ENCODE data around the gene SCT.
"Not testable (repeated sequence)": the region's sequence is repeated elsewhere in the genome, so short reads cannot be mapped to it uniquely, and the experiment has no call there.

Gene SCT

DNA sequence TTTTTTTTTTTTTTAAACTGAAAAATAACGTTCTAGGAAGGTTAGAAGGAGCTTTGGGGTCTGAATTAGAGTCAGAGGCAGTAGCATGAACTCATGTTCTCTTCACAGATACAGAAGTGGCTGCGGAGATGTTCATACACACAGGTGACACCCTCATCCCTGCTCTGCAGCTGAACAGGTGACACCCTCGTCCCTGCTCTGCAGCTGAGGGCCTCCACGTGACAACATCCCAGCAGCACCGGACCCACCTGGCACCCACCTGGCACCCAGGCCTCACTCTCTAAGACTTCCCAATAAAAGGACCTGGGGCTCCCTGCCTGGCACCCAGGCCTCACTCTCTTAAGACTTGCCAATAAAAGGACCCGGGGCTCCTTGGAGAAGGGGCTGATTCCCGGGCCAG is 29.9 kb upstream of the SCT start:
- Histone ChIP-seq H3K27me3 (ENCODE audit: control insufficient read depth, insufficient read depth, low read length) (no peaks in the 10 kb centered on the region), H3K9ac (ENCODE audit: low read length) (no peak overlapping the region), H3K36me3 (ENCODE audit: control insufficient read depth, low read depth, low read length) (peaks cover 9% of the 10 kb centered on the region), H3K4me3 (ENCODE audit: low read length) (no peak overlapping the region), H3K4me1 (ENCODE audit: control insufficient read depth, low read depth, low read length) (no peaks in the 10 kb centered on the region), H3K9me3 (ENCODE audit: control insufficient read depth, low read depth, low read length) (no peaks in the 10 kb centered on the region), H3K27ac (ENCODE audit: low read length) (no peak overlapping the region)

- H3K4me3 ChIP-seq (ENCODE audit: low read length): no peak overlapping the region
- H3K4me1 ChIP-seq (ENCODE audit: control insufficient read depth, low read depth, low read length): no peaks in the 10 kb centered on the region
- H3K9ac ChIP-seq (ENCODE audit: low read length): no peak overlapping the region
- H3K9me3 ChIP-seq (ENCODE audit: control insufficient read depth, low read depth, low read length): no peaks in the 10 kb centered on the region
- no peak overlapping the region for H3K27ac ChIP-seq (ENCODE audit: low read length)
- H3K27me3 ChIP-seq (ENCODE audit: control insufficient read depth, insufficient read depth, low read length): no peaks in the 10 kb centered on the region
- H3K36me3 ChIP-seq (ENCODE audit: control insufficient read depth, low read depth, low read length): peaks cover 9% of the 10 kb centered on the region
Measured at GRCh38 chr11:656426-656825, 29.4 kb upstream of the SCT start.

- Histone ChIP-seq H3K9me3 (ENCODE audit: control insufficient read depth, low read depth, low read length) (no peaks in the 10 kb centered on the region), H3K36me3 (ENCODE audit: control insufficient read depth, low read depth, low read length) (peaks cover 13% of the 10 kb centered on the region), H3K9ac (ENCODE audit: low read length) (no peak overlapping the region), H3K4me1 (ENCODE audit: control insufficient read depth, low read depth, low read length) (no peaks in the 10 kb centered on the region), H3K27ac (ENCODE audit: low read length) (no peak overlapping the region), H3K27me3 (ENCODE audit: control insufficient read depth, insufficient read depth, low read length) (no peaks in the 10 kb centered on the region), H3K4me3 (ENCODE audit: low read length) (no peak overlapping the region)
Measured at GRCh38 chr11:655036-655726, 28.2 kb upstream of the SCT start.

DNA sequence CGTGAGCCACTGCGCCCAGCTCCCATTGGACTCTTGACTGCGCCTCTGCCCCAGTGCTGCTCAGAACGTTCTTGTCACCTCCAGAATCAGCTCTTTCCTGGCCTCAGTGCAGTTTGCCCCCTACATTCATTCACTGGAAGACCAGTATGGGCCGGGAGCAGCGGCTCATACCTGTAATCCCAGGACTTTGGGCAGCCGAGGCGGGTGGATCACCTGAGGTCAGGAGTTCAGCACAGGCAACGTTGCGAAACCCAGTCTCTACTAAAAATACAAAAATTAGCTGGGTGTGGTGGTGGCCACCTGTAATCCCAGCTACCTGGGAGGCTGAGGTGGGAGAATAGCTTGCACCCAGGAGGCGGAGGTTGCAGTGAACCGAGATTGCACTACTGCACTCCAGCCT is 27.5 kb upstream of the SCT start:
- not testable (repeated sequence) for H3K27me3 ChIP-seq (ENCODE audit: control insufficient read depth, insufficient read depth, low read length); H3K9ac ChIP-seq (ENCODE audit: low read length); H3K4me1 ChIP-seq (ENCODE audit: control insufficient read depth, low read depth, low read length); H3K27ac ChIP-seq (ENCODE audit: low read length); H3K9me3 ChIP-seq (ENCODE audit: control insufficient read depth, low read depth, low read length); H3K4me3 ChIP-seq (ENCODE audit: low read length)
- peaks cover 13% of the 10 kb centered on the region for H3K36me3 ChIP-seq (ENCODE audit: control insufficient read depth, low read depth, low read length)

- H3K36me3 ChIP-seq (ENCODE audit: control insufficient read depth, low read depth, low read length): peaks cover 13% of the 10 kb centered on the region
- H3K4me3 ChIP-seq (ENCODE audit: low read length): no peak overlapping the region
- H3K4me1 ChIP-seq (ENCODE audit: control insufficient read depth, low read depth, low read length): no peaks in the 10 kb centered on the region
- no peak overlapping the region for H3K27ac ChIP-seq (ENCODE audit: low read length)
- H3K9ac ChIP-seq (ENCODE audit: low read length): no peak overlapping the region
- no peaks in the 10 kb centered on the region for H3K27me3 ChIP-seq (ENCODE audit: control insufficient read depth, insufficient read depth, low read length)
- no peaks in the 10 kb centered on the region for H3K9me3 ChIP-seq (ENCODE audit: control insufficient read depth, low read depth, low read length)
Measured at GRCh38 chr11:653837-654236, 26.9 kb upstream of the SCT start.

DNA sequence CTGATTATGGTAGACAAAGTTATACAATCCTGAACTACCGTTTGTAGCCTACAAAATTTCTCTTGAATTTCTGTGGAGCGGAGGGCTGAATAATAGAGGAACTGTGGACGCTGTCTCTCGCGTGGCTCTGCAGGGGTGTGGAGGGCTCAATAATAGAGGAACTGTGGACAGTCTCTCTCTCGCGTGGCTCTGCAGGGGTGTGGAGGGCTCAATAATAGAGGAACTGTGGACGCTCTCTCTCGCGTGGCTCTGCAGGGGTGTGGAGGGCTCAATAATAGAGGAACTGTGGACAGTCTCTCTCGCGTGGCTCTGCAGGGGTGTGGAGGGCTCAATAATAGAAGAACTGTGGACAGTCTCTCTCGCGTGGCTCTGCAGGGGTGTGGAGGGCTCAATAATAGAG is 26.2 kb upstream of the SCT start:
- H3K27me3 ChIP-seq (ENCODE audit: control insufficient read depth, insufficient read depth, low read length); H3K4me3 ChIP-seq (ENCODE audit: low read length); H3K4me1 ChIP-seq (ENCODE audit: control insufficient read depth, low read depth, low read length); H3K9me3 ChIP-seq (ENCODE audit: control insufficient read depth, low read depth, low read length); H3K27ac ChIP-seq (ENCODE audit: low read length); H3K9ac ChIP-seq (ENCODE audit: low read length): not testable (repeated sequence)
- H3K36me3 ChIP-seq (ENCODE audit: control insufficient read depth, low read depth, low read length): peaks cover 13% of the 10 kb centered on the region

- H3K4me3 ChIP-seq (ENCODE audit: low read length): no peak overlapping the region
- H3K27me3 ChIP-seq (ENCODE audit: control insufficient read depth, insufficient read depth, low read length): no peaks in the 10 kb centered on the region
- H3K36me3 ChIP-seq (ENCODE audit: control insufficient read depth, low read depth, low read length): peaks cover 10% of the 10 kb centered on the region
- H3K9me3 ChIP-seq (ENCODE audit: control insufficient read depth, low read depth, low read length): no peaks in the 10 kb centered on the region
- no peak overlapping the region for H3K27ac ChIP-seq (ENCODE audit: low read length)
- no peaks in the 10 kb centered on the region for H3K4me1 ChIP-seq (ENCODE audit: control insufficient read depth, low read depth, low read length)
- H3K9ac ChIP-seq (ENCODE audit: low read length): no peak overlapping the region
Measured at GRCh38 chr11:650482-650881, 23.5 kb upstream of the SCT start.

GRCh38 chr11:647672-648158 is 20.7 kb upstream of the SCT start:
- H3K9ac ChIP-seq (ENCODE audit: low read length); H3K4me3 ChIP-seq (ENCODE audit: low read length); H3K27ac ChIP-seq (ENCODE audit: low read length); H3K36me3 ChIP-seq (ENCODE audit: control insufficient read depth, low read depth, low read length); H3K9me3 ChIP-seq (ENCODE audit: control insufficient read depth, low read depth, low read length); H3K27me3 ChIP-seq (ENCODE audit: control insufficient read depth, insufficient read depth, low read length); H3K4me1 ChIP-seq (ENCODE audit: control insufficient read depth, low read depth, low read length): not testable (repeated sequence)

- H3K9ac ChIP-seq (ENCODE audit: low read length): no peak overlapping the region
- no peak overlapping the region for H3K27ac ChIP-seq (ENCODE audit: low read length)
- H3K36me3 ChIP-seq (ENCODE audit: control insufficient read depth, low read depth, low read length): peaks cover 9% of the 10 kb centered on the region
Measured at GRCh38 chr11:646214-646613, 19.2 kb upstream of the SCT start.

DNA sequence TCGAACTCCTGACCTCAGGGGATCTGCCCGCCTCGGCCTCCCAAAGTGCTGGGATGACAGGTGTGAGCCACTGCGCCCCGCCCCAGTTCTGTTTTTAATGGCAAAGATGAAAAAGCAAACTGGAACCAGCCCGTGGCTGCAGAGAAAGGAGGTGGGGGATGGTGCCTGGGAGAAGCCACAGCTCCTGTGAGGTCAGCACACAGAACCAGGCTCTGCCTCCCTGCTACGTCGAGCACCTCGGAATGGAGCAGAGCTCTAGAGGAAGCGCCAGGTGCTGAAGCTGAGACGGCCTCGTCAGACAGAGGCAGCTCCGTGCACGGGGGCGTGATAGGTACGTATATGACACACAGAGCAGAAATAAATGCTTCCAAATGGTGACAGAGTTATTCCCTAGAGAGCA is 18.6 kb upstream of the SCT start:
- peaks cover 5% of the 10 kb centered on the region for H3K4me1 ChIP-seq (ENCODE audit: control insufficient read depth, low read depth, low read length)

More at GRCh38 chr11:646214-646613, 19.2 kb upstream of the SCT start:
- H3K9me3 ChIP-seq (ENCODE audit: control insufficient read depth, low read depth, low read length): no peaks in the 10 kb centered on the region
- peaks cover 3% of the 10 kb centered on the region for H3K27me3 ChIP-seq (ENCODE audit: control insufficient read depth, insufficient read depth, low read length)
- H3K4me3 ChIP-seq (ENCODE audit: low read length): no peak overlapping the region
- no peaks in the 10 kb centered on the region for H3K4me1 ChIP-seq (ENCODE audit: control insufficient read depth, low read depth, low read length)

GRCh38 chr11:643849-644738 is 17.1 kb upstream of the SCT start:
- no peaks in the 10 kb centered on the region for H3K9me3 ChIP-seq (ENCODE audit: control insufficient read depth, low read depth, low read length)
- H3K27me3 ChIP-seq (ENCODE audit: control insufficient read depth, insufficient read depth, low read length): peaks cover 18% of the 10 kb centered on the region
- no peak overlapping the region for H3K4me3 ChIP-seq (ENCODE audit: low read length)
- H3K4me1 ChIP-seq (ENCODE audit: control insufficient read depth, low read depth, low read length): peaks cover 8% of the 10 kb centered on the region
- no peak overlapping the region for H3K9ac ChIP-seq (ENCODE audit: low read length)
- H3K36me3 ChIP-seq (ENCODE audit: control insufficient read depth, low read depth, low read length): peaks cover 5% of the 10 kb centered on the region
- no peak overlapping the region for H3K27ac ChIP-seq (ENCODE audit: low read length)

More for the DNA sequence above, 18.6 kb upstream of the SCT start:
- Histone ChIP-seq H3K9me3 (ENCODE audit: control insufficient read depth, low read depth, low read length) (no peaks in the 10 kb centered on the region), H3K27ac (ENCODE audit: low read length) (no peak overlapping the region), H3K4me3 (ENCODE audit: low read length) (no peak overlapping the region), H3K36me3 (ENCODE audit: control insufficient read depth, low read depth, low read length) (peaks cover 6% of the 10 kb centered on the region), H3K27me3 (ENCODE audit: control insufficient read depth, insufficient read depth, low read length) (peaks cover 10% of the 10 kb centered on the region), H3K9ac (ENCODE audit: low read length) (no peak overlapping the region)
